PC-9 (cell line): ENCODE results near the gene SLC26A2. TPM values are rescaled to one million over a fixed set of nuclear protein-coding genes. Genes with fewer than 3 reads are reported as not detected.

Experiments
- BruUV-seq: library from RNA; stranded (reverse); fragments of 400-500 nt; replicated peaks from 2 replicates; lab custom pipeline; 2021; lab: Mats Ljungman, UMichigan
- CTCF ChIA-PET: fragments of 300-600 bp; sonication (Branson Sonifier 250); formaldehyde crosslinking; loops from one replicate; lab custom pipeline; 2022; ENCODE audit warnings: antibody characterized with exemption; lab: Charles Lee
- POLR2A ChIA-PET: fragments of 300-600 bp; sonication (Branson Sonifier 250); formaldehyde crosslinking; loops from one replicate; lab custom pipeline; 2022; ENCODE audit warnings: antibody characterized with exemption; ENCODE audit not compliant: unreplicated experiment; lab: Charles Lee
- DNase-seq, 2 experiments: peaks; one replicate each; pipeline versions ENCODE4 v3.0.0 to v3.0.0-alpha.2; 2015 to 2022; ENCODE audit warnings: mixed read lengths in 1 of 2
- H2AFZ ChIP-seq: fragments of 200-600 bp; sonication (generic); 2 replicates; pipeline ENCODE4 v1.8.1; 2017; ENCODE audit warnings: antibody characterized with exemption
- H3F3A ChIP-seq: fragments of 200-600 bp; sonication (generic); 2 replicates; pipeline ENCODE4 v1.8.1; 2017; ENCODE audit warnings: antibody characterized with exemption, mild to moderate bottlenecking, low read depth; ENCODE audit not compliant: insufficient read depth
- H3K27ac ChIP-seq: fragments of 200-600 bp; sonication (generic); 2 replicates; pipeline ENCODE4 v1.6.1; 2016; ENCODE audit warnings: mixed run types
- H3K27me3 ChIP-seq: fragments of 200-600 bp; sonication (generic); 2 replicates; pipeline ENCODE4 v1.6.1; 2016; ENCODE audit warnings: low read depth, mixed run types; ENCODE audit not compliant: insufficient read depth
- H3K36me3 ChIP-seq: fragments of 200-600 bp; sonication (generic); 2 replicates; pipeline ENCODE4 v1.6.1; 2016; ENCODE audit warnings: low read depth, mixed run types
- H3K4me1 ChIP-seq: fragments of 200-600 bp; sonication (generic); replicated peaks from 2 replicates; pipeline ENCODE4 v1.6.1; 2016; ENCODE audit warnings: mixed run types; ENCODE audit not compliant: insufficient read depth
- H3K4me2 ChIP-seq: fragments of 200-600 bp; sonication (generic); 2 replicates; pipeline ENCODE4 v1.6.1; 2017; ENCODE audit warnings: mixed run types
- H3K4me3 ChIP-seq: fragments of 200-600 bp; sonication (generic); 2 replicates; pipeline ENCODE4 v1.6.1; 2016; ENCODE audit warnings: mixed run types
- H3K79me2 ChIP-seq: fragments of 200-600 bp; sonication (generic); 2 replicates; pipeline ENCODE4 v1.6.1; 2017; ENCODE audit warnings: low read depth, mixed run types
- H3K9me2 ChIP-seq: fragments of 200-600 bp; sonication (generic); 2 replicates; pipeline ENCODE4 v1.8.1; 2017; ENCODE audit warnings: mild to moderate bottlenecking; ENCODE audit not compliant: insufficient read depth
- H3K9me3 ChIP-seq: fragments of 200-600 bp; sonication (generic); 2 replicates; pipeline ENCODE4 v1.8.1; 2016; ENCODE audit warnings: low read depth; ENCODE audit not compliant: insufficient read depth
- H4K20me1 ChIP-seq: fragments of 200-600 bp; sonication (generic); 2 replicates; pipeline ENCODE4 v1.8.1; 2017; ENCODE audit not compliant: insufficient read depth
- EZH2 ChIP-seq: fragments of 200-600 bp; sonication (generic); IDR thresholded peaks from 2 replicates; pipeline ENCODE4 v1.8.0; 2017; ENCODE audit warnings: antibody characterized with exemption, low read depth
- intact Hi-C: fragments of 100-400 bp; cut with micrococcal nuclease; formaldehyde crosslinking; loops from one replicate; pipeline ENCODE4 v1.10.0; 2022; ENCODE audit not compliant: unreplicated experiment
- total RNA-seq: library from RNA; stranded (reverse); gene quantifications from 2 replicates; pipeline ENCODE4 v1.2.3, GENCODE V29; 2021
- TF ChIP-seq, protein P1 (sequence below): fragments of 200-600 bp; sonication (generic); conservative IDR thresholded peaks from 2 replicates; pipeline ENCODE4 v1.6.1; 2017; ENCODE audit warnings: mixed run types, antibody characterized with exemption, mild to moderate bottlenecking, moderate library complexity

Gene SLC26A2
- total RNA-seq, 1 experiment from 2014 or later: 13.5 TPM

DNA sequence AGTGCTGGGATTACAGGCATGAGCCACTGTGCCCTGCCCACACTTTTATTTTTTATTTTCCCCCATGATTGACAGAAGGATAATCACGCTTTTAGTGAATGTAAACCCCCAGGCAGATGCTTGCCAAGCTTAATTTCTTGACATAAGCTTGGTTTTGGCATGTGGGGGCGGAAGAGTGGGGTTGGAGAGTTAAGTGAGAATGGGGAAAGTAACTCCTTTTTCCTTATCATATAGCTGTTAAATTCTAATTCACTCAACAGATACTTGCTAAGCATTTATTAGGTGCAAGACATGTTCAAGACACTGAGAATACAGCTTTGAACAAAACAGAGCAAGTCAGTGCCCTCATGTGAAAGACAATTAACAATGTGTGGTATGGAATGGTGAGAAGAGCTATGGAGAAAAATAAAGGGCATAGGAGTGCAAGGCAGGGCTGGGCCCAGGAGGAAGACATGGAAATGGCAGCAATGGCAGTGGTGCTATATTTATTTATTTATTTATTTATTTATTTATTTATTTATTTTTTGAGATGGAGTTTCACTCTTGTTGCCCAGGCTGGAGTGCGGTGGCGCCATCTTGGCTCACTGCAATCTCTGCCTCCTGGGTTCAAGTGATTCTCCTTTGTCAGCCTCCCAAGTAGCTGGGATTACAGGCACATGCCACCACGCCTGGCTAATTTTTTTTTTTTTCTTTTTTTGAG is 2.2 kb downstream of the SLC26A2 start:
- Histone ChIP-seq H3K36me3 (no peaks in the 10 kb centered on the region), H3K27me3 (no peaks in the 10 kb centered on the region), H3K4me1 (peaks cover 13% of the 10 kb centered on the region; the same call in 1 of the 2 replicates), H3K4me3 (no peak overlapping the region), H3K9me2 (no peaks in the 10 kb centered on the region), H3K9me3 (no peaks in the 10 kb centered on the region), H3F3A (peaks cover 28% of the 10 kb centered on the region), H3K4me2 (no peak overlapping the region), H3K27ac (no peak overlapping the region), H3K79me2 (no peaks in the 10 kb centered on the region), H4K20me1 (no peaks in the 10 kb centered on the region), H2AFZ (no peak overlapping the region)
- intact Hi-C loops: loop anchor here (1.0 to 10.0 kb wide), 4 partner anchors 28 to 328 kb away; no protein-coding TSS in a partner anchor
- DNase-seq: no peak
- CTCF ChIA-PET: interaction anchor here (0.7 to 2.3 kb wide), 9 partner anchors 9 to 287 kb away, joined by 3 to 27 read pairs (median 5); no protein-coding TSS in a partner anchor
- TF ChIP-seq, protein P1, sequence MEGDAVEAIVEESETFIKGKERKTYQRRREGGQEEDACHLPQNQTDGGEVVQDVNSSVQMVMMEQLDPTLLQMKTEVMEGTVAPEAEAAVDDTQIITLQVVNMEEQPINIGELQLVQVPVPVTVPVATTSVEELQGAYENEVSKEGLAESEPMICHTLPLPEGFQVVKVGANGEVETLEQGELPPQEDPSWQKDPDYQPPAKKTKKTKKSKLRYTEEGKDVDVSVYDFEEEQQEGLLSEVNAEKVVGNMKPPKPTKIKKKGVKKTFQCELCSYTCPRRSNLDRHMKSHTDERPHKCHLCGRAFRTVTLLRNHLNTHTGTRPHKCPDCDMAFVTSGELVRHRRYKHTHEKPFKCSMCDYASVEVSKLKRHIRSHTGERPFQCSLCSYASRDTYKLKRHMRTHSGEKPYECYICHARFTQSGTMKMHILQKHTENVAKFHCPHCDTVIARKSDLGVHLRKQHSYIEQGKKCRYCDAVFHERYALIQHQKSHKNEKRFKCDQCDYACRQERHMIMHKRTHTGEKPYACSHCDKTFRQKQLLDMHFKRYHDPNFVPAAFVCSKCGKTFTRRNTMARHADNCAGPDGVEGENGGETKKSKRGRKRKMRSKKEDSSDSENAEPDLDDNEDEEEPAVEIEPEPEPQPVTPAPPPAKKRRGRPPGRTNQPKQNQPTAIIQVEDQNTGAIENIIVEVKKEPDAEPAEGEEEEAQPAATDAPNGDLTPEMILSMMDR: no peak
- TF ChIP-seq EZH2: no peak
- POLR2A ChIA-PET: interaction anchor here (0.6 to 0.7 kb wide), 3 partner anchors 22 to 459 kb away, joined by 3 to 7 read pairs (median 4); no protein-coding TSS in a partner anchor
- no TSS peak for BruUV-seq

GRCh38 chr5:149963729-149964128 is 3.2 kb downstream of the SLC26A2 start:
- Histone ChIP-seq H3F3A (peaks cover 28% of the 10 kb centered on the region), H3K9me2 (no peaks in the 10 kb centered on the region), H3K79me2 (no peaks in the 10 kb centered on the region), H3K4me1 (peaks cover 13% of the 10 kb centered on the region; the same call in 1 of the 2 replicates), H3K9me3 (no peaks in the 10 kb centered on the region), H3K36me3 (no peaks in the 10 kb centered on the region), H3K4me2 (no peak overlapping the region), H3K4me3 (no peak overlapping the region), H4K20me1 (no peaks in the 10 kb centered on the region), H3K27ac (no peak overlapping the region), H3K27me3 (no peaks in the 10 kb centered on the region), H2AFZ (no peak overlapping the region)
- ChIA-PET POLR2A (no interaction called here), CTCF (interaction anchor here (0.6 to 2.3 kb wide), 3 partner anchors 8 to 412 kb away, joined by 3 to 27 read pairs (median 4); no protein-coding TSS in a partner anchor)
- intact Hi-C loops: loop anchor here (5.0 to 10.0 kb wide), 2 partner anchors 61 to 329 kb away; no protein-coding TSS in a partner anchor
- no peak for DNase-seq
- no peak for TF ChIP-seq EZH2
- TF ChIP-seq, protein P1: no peak
- no TSS peak for BruUV-seq

DNA sequence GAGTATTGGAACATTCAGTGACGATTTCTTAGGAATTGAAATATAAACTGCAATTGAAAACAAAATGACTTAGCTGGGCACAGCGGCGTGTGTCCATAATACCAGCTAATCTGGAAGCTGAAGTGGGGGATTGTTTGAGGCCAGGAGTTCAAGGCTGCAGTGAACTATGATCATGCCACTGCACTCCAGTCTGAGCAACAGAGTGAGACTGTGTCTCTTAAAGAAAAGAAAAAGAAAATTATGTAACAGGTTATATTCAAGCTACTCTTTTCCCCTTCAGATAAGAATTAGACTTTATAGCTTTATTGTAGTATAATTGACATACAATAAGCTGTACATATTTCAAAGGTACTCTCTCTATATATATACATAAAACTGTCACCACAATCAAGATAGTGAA is 6.4 kb downstream of the SLC26A2 start:
- CTCF ChIA-PET: interaction anchor here (0.6 to 1.0 kb wide), 2 partner anchors 24 to 131 kb away, joined by 3 read pairs; no protein-coding TSS in a partner anchor

More for the DNA sequence above, 6.4 kb downstream of the SLC26A2 start:
- TF ChIP-seq EZH2: no peak
- TF ChIP-seq, protein P1: no peak
- no peak overlapping the region for H3K4me3 ChIP-seq
- BruUV-seq: no TSS peak
- no peaks in the 10 kb centered on the region for H3K79me2 ChIP-seq
- peaks cover 3% of the 10 kb centered on the region for H3F3A ChIP-seq
- DNase-seq: no peak
- H3K36me3 ChIP-seq: no peaks in the 10 kb centered on the region
- H2AFZ ChIP-seq: no peak overlapping the region
- H3K9me3 ChIP-seq: no peaks in the 10 kb centered on the region; the same call in 1 of the 2 replicates
- POLR2A ChIA-PET: no interaction called here
- no peak overlapping the region for H3K27ac ChIP-seq
- H3K4me2 ChIP-seq: no peak overlapping the region
- no peaks in the 10 kb centered on the region for H4K20me1 ChIP-seq
- intact Hi-C loops: loop anchor here (10.0 kb wide), 1 partner anchor 332 kb away; no protein-coding TSS in a partner anchor
- H3K4me1 ChIP-seq: no peaks in the 10 kb centered on the region
- no peaks in the 10 kb centered on the region for H3K27me3 ChIP-seq
- no peaks in the 10 kb centered on the region for H3K9me2 ChIP-seq
